HG03460 (cell line): ENCODE data around the gene CAPN14.

Experiments used
- ATAC-seq: cut with Tn5 transposase; IDR thresholded peaks from one replicate; pipeline ENCODE4 v1.9.1; 2021; ENCODE audit not compliant: unreplicated experiment

CAPN14 gene

DNA sequence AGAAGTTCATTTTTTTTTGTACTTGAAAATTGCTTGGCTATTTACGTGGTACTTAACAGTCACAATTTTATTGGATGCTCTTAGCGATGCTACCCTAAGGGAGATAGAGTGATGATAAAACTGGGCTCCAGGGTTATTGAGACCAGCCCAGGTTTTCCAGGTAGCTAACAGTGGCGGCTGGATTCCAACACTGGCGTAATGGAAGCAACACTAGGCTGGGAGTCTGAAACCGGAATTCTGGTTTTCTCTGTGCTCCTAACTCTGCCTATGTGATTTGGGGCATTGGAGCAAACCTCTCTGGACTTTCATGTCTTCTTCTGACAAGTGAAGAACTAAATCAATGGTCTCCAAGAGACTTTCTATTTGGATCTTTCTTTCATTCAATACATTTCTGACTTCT, 69.7 kb downstream of the CAPN14 start:
- no peak for ATAC-seq

DNA sequence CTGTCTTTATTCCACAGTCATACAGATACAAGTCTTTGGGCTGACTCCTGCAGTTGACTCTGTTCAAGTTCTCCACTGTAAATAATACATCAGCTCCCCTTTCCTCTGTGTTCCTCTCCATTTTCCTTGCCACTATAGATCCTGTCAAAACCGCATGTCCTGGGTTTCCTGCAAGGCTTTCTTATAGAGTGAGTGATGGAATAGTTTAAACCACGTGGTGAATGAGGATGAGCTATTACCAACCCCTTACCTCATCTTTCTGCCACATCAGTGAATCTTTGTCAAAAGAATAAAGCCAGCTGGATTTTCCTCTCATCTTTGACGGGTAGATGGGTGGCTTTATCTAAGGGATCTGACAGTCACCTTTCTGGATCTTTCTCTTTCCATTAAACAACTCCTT, 75.2 kb downstream of the CAPN14 start:
- ATAC-seq: no peak

DNA sequence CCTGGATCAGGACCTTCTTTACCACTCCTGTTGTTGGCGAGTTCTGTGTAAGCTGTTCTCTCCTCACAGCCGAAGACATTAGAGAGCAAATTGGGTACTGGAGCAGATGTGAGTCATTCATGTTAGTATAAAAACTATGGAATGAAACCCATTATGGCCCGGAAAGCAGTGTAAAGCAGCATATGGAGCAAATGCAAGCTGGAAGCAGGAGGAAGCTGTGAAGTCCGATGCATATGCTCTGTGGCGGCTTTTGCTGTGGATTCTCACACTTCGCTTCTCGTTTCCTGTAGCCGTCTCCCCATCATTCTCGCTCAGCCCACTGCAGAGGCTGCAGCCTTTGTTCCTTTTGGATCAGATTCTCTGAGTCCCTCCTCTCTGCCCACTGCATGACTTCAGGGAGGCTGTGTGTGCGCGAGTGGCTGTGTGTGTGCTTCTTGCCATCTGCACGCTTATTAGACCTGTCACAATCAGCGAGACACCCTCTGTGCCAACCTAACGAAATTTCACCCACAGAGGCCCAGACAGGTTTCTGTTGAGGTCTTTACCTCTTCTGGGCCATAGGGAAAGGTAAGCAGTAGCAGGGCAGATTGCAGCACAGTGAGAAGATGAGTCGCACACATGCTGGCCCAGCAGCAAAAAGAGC, 75.8 kb downstream of the CAPN14 start:
- no peak for ATAC-seq

DNA sequence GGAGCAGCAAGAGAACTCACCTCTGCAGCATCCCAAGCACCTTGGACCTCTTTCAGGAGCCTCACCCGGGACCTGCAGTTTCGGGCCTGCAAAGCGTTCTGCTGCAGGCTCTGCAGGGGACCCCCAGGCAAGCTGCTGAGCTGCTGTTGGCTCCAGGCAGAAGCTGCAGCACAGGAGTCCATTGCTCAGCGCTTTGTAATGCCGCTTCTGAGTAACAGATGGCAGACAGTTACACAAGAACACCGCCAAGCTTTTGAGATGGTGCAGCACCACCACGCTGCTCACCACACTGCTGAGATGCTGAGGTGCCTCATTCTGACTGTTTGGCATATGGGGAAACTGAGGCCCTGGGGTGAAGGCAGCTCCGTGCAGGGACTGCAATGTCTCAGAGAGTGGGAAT, 77.2 kb downstream of the CAPN14 start:
- ATAC-seq: no peak

DNA sequence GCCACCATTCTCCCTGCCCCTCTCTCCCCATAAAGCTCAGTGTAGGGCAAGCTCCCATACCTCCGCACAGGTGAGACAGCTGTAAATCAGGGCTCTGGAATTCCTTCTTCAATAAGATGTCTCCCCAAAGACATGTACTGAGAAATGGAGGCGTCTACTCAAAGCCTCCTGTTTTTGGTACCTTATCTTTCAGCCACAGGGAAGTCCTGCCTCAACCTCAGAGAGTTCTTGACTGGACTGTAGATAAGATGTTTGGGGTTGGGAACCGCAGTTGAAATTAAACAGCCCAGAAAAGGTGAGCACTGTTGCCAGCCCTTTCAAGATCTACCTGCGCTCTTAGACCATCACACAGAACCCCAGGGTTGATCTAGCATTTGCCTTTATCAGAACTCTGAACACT, 77.6 kb downstream of the CAPN14 start:
- ATAC-seq: no peak

DNA sequence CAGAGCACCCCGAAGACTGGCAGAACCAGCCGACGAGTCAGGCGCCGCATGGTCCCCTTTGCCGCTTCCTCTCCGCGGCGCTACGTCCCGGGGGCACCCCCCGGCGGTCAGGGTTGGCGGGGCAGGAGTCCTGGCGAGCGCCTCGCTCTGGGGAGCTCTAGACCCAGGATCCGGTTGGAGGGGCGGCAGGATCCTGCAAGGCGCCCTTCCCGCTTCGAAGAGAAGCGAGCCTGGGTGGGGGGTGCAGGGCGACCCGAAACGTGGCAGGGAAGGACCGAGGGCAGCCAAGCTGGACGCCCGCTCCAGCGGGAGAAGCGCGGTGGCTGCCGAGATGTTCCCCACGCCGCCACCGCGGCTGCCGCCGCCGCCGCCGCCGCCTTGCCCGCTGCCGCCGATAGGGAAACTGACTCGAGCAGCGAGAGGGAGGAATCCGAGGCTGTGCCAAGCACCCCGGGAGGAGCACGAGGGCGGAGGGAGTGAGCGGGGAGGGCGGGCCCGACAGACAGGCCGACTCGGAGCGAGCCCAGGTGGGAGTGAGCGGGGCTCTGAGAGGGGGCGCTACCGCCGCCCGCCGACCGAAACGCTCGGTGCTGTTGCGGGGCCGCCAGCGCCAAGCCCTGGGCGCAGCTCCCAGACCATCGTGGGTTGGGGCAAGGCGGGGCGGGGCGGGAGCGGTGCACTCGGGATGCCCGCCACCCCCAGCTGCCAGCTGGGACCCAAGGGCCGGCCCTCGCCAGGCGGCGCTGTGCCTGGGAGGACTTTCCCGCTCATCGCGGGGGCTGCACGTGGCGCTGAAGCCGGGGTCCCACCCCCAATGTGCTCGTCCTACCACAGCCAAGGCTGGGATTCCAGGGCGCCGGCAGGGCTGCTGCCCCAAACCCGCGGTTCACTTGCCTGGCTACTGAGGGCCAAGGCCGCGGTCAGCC, 79.0 kb downstream of the CAPN14 start, which contains the start of gene GALNT14:
Gene GALNT14 (minus strand): TSS at position 404 of the 926 bp plus-strand sequence. CDS start 354 bp downstream, at position 50.
- ATAC-seq: no peak

DNA sequence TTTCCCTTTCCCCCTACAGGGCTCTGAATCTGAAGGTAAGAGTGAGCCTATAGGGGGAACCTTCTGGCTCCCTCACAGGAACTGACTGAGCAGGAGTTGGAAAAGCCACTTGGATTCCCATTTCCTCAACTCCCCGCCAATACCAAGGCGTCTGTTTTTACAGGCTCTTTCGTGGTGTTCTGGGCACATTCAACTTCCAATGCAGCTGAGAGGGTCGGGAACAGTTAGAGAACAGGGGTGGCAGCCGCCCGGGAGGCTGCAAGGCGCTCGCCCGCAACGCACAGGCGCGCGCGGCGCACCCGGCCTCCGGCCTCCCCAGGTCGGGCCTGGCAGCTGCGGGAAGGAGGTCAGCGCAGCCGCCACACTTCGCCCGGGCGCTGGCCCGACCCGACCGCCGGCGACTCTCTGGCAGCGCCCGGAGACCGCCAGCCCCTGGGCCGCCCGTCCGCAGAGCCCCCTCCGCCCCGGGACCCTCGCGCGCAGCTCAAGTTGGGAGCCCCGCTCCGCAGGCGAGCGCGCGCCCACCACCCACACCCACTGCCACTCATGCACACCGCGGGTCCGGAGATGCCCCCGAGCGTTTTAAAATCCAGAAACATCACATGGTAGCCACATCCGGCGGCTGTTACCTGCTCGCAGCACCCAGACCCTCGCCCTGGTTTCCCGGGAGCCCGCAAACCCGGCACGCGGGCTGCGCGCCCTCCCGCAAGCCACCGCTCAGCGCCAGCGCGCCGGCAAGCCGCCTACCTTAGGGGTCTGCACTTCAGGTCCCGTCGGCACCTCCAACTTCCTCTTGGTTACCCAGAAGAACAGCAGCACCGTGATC, 79.9 kb downstream of the CAPN14 start:
- no peak for ATAC-seq

DNA sequence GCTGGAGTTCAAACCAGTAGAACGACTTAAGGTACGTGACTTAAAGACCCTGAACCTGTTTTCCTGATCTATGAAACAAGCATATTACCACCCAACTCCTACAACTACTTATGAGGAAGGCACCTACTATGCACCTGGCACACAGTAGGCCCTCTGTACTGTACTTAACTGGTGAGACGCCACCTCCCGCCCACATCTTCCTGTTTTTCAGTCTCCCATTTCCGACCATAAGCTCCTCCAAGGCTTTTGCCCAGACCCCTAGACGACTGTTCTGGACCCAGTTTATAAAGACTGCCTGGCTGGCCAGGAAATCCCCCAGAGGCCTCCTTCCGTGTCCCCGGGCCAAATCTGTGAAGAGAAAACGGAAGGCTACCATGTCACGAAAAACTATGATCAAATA, 80.6 kb downstream of the CAPN14 start:
- ATAC-seq: no peak

DNA sequence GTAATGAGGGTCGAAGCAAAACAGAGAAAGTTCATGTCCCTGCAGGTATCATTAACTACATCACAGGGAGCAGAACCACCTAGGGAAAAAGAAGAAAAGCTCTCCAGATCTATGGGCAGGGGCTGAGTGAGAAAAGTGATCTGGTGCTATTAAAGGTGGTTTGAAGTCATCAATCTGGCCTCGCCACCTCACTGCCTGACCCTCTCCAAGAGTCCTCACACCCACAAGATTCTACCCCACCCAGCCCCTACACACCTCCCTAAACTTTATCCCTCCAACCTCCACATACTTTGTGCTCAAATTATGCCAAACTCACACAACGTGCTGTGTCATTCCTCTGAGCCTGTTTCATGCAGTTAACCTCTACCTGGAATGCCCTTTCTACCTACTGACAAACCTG, 81.3 kb downstream of the CAPN14 start:
- ATAC-seq: no peak

DNA sequence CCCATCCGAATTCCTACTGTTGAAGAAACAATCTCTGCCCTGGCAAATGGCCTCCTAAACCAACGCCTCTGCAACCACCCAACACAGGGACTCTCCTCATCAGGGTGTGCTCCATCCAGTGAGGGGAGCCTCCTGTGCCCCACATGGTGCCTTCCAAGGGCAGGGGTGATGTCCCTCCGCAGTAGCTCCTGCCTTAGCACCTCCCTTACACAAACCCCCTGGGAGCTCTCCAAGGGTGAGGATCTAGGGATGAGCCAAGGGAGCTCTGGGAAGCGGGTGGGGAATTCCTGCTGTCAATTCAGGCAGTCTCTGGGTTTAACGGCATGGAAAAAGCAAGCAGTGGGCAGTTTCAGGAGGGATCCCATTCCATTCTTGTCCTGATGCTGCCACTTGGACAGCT, 82.8 kb downstream of the CAPN14 start:
- ATAC-seq: no peak

DNA sequence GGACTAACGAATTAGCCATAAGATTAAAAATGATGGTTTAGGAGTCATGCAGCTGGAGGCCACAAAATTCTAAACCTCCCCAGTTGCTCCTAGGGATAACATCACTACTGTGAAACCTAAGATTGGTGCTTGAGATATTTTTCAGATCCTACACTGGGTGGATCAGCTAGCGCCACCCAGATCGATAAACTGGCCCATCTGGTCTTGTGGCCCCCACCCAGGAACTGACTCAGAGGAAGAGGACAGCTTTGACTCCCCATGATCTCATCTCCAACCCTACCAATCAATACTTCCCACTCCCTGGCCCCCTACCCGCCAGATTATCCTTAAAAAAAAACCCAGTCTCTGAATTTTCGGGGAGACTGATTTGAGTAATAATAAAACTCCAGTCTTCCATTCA, 84.5 kb downstream of the CAPN14 start:
- no peak for ATAC-seq

DNA sequence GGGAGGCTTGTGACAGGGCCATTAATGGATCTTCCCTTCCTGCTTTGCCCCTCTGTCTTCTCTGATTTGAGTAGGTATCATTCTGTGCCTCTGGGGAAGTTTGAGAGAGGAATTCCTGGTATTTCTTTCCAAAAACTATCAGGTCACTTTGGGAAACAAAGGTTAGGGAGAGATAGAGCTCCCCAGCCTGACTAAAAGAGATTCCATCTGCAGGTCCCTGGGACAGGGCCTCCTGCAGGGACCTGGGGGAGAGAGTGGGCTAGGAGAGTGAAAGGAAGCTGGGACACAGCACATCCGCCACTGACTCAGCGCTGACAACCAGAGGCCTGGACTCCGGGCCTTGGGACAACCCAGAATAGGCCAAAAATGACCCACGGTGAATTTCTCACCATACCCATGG, 85.4 kb downstream of the CAPN14 start:
- ATAC-seq: no peak

DNA sequence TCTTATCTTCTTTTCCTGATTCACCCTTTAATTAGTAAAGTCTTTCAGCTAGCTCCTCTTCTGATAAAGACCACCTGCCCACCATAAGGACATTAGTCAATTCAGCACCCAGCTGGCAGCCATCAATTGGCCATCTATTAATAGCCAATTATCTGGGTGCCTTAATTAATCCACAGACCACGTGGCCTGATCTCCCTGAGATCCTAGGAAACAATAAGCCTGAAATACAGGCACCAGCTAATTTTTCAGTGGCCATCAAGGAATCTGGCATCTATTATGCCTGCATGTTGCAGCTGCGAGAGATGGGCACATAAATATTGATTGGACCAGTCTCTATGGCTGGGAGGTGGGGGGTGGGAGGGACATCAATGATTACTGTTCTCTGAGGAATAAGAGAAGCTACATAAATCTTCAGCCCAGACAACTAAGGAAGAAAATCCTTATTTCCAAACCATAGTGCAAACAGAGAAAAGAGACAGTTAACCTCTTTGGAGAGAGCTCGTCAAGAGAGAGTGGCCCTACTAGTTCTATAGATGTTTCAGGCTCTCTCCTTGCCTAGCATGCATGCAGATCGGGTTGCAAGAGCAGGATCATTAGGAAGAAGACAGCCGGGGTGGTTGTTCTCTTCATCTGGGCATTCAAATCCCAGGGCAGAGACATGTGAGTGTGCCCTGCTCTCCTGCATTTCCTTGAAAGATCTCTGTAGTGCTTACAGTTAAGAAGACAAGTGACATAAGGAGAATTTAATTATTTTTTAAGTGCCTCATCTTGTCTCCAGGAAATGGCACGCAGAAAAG, 87.7 kb downstream of the CAPN14 start:
- ATAC-seq: no peak

DNA sequence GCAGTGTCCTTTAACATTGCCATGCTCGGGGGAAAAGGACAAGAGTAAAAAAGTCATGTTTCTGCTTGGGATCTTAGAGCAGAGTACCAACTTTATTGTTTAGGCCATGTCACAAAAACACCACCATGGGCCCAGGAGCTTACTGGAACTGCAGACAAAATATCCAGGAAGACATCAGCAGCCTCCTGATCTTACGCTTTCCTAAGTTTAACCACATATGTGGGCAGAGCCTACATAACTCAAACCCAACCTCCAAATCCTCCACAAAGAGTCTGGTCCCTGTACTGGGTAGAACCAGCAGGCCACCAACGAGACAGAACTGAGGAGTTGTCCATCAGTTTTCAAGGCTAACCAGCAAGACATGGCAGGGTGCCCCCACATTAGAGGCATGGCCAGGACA, 89.4 kb downstream of the CAPN14 start:
- no peak for ATAC-seq

DNA sequence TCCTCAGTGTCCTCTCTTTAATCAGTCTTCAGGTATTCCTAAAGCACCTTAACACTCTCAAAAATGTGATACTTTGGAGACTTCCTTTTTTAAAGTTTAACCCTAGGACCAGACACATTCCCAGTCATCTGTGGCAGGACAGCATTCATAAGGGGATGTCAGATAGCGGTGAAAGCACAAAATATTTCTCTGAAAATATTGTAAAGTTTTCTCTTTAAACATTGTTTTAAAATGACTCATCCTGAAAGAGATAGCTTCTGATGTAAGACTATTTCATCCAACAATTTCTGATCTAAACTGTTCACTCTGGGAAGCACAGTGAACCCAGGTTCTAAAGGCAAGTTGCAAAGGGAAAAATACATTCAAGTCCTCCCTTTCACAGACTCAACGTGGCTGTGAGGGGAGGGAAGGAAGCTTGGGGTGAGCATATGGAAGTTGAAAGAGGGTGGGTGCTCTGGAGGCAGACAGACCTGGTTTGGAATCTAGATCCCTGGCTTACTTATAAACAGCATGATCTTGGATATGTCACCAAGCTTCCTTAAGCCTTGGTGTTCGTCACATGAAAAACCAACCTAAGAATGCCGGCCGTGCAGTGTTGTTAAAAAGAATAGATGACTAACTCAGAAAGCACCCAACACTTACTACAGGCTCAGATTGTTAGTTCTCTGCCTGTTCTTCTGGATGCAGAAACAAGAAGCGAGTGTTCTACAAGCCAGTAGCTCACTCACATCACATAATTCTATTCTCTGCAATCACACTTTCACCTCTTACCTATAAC, 91.2 kb downstream of the CAPN14 start:
- ATAC-seq: no peak

DNA sequence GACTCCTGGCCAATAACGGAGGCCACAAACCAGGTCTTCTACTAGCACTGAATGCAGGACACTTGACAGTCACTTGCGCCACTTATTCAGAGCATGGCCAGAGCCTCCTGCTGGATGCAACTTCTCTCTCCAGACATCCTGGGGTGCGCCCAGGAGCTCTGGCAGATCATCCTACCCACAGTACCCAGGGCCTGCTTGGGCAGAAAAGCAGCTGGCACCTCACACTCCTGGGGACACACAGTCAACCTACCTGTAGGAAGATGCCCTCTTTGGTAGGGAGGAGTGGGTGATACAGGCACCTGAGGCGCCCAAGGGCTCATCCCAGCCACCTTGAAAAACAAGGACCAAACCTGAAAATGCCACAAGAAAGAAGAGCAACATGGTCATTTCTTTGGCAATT, 92.4 kb downstream of the CAPN14 start:
- ATAC-seq: no peak
